Subcutaneous adipose tissue (tissue), 4 donors: ENCODE data around the gene ZMYM2. TPM values are rescaled to one million over a fixed set of nuclear protein-coding genes. Genes with fewer than 3 reads are reported as not detected.

ENCODE experiments used
- total RNA-seq, 4 donors: library from RNA; depleted of rRNA; stranded (reverse); fragments of >200 nt; gene quantifications; one replicate each; pipeline ENCODE4 v1.1.0, GENCODE V29; 2016
- TF ChIP-seq, protein P1 (sequence below): fragments of 450-650 bp; IDR thresholded peaks from one replicate; pipeline ENCODE4 v1.5.1; 2016; ENCODE audit warnings: low read depth, mild to moderate bottlenecking, control low read depth, antibody characterized with exemption, moderate library complexity

ZMYM2 gene
- total RNA-seq, 4 donors from 2014 or later = 73.3 to 97.2 (median 86.5) TPM

DNA sequence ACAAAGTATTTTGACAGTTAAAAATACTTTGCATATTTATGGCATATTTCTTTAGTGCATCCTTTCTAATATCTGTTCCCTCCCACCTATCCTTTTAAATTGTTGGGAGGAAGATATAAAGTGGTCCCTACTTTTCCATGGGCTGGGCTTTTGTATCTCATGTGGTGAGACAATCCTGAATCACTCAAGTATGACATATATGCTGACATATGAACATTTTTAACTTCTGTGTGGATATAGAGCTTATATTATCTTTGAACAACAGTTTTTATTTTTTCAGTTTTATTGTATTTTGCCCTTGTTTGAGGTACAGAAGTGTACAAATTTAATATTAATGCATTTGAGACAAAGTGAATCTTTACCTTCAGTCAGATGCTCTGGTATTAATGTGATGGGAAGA lies 3.4 kb downstream of the ZMYM2 start:
- TF ChIP-seq, protein P1, sequence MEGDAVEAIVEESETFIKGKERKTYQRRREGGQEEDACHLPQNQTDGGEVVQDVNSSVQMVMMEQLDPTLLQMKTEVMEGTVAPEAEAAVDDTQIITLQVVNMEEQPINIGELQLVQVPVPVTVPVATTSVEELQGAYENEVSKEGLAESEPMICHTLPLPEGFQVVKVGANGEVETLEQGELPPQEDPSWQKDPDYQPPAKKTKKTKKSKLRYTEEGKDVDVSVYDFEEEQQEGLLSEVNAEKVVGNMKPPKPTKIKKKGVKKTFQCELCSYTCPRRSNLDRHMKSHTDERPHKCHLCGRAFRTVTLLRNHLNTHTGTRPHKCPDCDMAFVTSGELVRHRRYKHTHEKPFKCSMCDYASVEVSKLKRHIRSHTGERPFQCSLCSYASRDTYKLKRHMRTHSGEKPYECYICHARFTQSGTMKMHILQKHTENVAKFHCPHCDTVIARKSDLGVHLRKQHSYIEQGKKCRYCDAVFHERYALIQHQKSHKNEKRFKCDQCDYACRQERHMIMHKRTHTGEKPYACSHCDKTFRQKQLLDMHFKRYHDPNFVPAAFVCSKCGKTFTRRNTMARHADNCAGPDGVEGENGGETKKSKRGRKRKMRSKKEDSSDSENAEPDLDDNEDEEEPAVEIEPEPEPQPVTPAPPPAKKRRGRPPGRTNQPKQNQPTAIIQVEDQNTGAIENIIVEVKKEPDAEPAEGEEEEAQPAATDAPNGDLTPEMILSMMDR = no peak

DNA sequence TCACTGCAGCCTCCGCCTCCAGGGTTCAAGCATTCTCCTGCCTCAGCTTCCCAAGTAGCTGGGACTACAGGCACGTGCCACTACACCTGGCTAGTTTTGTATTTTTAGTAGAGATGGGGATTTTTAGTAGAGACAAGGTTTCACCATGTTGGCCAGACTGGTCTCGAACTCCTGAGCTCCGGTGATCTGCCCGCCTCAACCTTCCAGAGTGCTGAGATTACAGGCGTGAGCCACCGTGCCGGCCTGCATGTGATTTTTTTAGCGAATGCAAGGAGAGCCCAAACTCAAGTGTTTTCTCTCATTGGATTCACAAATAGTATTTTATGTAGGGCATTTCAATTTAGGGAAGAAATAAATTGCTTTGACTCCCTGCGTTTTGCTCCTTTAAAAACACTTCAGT lies 4.4 kb downstream of the ZMYM2 start:
- TF ChIP-seq, protein P1 = no peak

DNA sequence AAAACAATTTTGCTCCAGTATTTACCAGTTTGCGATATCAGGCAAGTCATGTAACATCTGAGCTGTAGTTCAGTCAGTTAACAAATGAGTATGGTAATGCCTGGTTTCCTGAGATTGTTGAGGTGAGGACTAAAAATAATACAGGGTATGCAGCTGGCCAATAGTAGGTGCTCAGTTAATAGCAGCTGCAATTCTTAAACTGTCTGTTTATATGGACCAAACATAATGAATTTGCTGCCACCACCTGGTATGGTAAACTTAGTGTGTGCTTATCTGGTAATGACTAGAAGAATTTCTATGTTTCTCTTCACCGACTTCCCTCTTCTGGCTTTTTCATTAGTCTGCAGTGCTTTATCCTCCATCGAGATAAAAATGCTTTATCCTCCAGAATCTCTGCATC lies 9.1 kb downstream of the ZMYM2 start:
- TF ChIP-seq, protein P1 = no peak

DNA sequence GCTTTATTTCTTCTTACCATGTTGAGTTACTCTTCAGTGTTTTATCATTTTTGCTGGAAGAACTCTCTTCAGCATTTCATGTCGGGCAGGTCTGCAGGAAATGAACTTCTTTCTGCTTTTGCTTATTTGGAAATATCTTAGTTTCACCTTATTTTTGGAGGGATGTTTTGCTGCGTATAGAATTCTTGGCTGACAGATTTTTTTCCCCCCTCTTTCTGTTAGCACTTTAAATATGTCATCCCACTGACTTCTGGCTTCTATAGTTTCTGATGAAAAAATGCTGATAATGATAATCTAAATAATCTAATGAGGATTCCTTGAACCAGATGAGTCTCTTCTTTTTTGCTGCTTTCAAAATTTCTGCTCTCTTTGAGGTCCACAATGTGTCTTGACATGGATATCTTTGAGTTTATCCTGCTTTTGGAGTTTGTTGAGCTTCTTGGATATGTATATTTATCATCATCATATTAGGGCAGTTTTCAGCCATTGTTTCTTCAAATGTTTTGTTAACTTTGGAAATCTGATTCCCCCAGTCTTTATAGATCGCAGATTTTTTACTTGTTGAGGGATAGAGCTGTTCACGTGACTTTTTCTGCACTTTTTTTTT lies 20.4 kb downstream of the ZMYM2 start:
- TF ChIP-seq, protein P1 = no peak

DNA sequence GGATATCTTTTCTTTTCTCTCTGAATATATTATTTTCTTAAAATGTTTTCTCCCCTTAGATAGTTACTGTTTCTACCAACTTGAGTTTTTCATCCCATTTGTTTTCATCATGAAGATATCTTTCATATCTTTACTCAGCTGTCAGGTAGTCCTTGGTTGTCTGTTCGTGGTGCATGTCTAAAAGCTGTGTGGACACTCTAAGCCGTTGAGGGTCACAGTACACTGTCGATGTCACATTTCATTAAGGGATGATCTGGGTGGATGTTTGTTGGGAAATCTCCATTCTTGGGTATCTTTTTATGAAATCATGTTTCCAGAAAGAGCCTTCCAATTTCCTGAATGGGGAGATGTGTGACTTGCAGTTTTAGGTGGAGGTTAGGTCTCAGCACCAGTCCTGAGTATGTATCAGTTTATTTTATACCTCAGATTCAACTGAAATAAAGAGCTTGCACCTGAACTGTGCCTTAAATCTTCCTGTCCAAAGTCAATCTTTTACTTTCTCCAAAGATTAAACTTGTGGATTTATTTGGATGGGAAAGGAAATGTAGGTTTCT lies 23.2 kb downstream of the ZMYM2 start:
- TF ChIP-seq, protein P1 = no peak

DNA sequence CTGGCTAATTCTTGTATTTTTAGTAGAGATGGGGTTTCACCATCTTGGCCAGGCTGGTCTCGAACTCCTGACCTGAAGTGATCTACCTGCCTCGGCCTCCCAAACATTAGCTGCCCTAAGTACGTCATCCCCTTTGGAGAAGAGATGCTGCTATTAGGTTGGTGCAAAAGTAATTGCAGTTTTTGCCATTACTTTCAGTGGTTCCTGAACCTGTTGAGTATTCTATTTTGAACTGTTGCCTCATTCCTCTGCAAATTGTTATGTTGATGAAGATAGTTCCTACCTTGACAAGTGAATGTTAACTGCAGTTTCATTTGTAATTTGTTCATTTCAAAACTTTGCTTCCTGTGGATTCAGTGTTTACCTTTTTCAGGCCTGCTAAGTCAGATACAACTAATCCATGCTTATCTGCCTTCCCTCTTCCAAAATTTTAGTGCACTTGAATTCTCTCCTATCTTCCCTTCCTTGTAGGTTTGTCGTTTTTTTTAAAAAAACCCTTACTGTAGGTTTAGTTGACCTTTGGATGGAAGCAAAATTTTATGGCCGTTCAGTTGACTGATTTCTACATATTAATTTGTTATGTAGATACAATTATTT lies 24.0 kb downstream of the ZMYM2 start:
- TF ChIP-seq, protein P1 = no peak

DNA sequence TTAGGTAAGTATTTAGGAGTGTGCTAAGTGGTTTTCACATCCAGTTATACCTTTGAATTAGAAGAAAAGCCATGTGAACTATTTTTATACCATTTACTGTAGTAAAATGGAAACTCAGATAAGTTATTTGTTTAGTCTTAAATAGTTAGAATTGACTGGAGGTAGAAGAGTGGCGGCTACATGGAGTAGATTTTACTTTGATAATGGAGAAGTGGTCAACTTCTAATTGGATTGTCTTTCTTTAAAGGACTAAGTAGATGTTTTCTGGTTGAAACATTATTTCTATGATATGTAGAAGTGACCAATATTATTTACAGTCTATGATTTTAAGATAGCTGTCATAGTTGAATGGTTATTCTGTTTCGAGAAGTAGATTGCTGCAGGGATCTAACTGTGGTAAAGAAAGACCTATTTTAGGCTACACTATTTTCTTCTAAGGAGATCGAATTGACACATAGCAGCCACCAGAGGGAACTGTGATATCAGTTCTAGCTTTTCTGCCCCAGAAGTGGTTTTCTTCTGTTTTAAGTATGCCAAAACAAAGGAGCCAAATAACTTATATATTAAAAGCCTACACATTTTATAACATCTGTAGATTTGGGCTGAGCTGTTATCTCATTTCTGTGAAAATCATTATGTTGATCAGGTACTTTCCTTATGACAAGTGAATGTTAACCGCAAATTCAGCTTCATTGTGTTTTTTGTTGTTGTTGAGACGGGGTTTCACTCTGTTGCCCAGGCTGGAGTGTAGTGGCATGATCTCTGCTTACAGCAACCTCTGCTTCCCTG lies 26.1 kb downstream of the ZMYM2 start:
- TF ChIP-seq, protein P1 = no peak
